ENCODE data around the gene SH3TC1. TPM values are rescaled to one million over a fixed set of nuclear protein-coding genes. Genes with fewer than 3 reads are reported as not detected.

Gene SH3TC1
- polyA plus RNA-seq, 1 donor (not counting 4 experiments of a cell fraction or from before 2014, with no cell fraction given), result 12.3 TPM

DNA sequence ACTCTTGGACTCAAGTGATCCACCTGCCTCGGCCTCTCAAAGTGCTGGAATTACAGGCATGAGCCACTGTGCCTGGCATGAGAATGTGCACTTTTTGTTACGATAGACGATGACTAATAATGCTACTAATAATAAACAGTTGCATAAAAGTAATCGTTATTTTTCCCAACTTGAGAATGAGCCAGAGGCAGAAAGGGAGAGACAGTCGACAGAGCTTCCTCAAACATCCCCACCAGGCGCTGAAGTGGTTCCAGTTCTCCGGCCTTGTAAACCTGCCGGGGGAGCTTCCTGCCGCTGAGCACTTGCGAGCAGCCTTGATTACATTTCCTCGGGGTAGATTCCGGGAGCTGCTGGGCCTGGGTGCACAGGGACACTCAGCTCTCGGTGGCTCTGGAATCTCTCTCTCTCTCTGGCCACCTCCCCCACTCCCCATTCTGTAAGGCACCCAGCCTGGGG lies 61.6 kb downstream of the SH3TC1 start:
- Histone ChIP-seq H3K4me2 (ENCODE audit: control insufficient read depth, extremely low read depth, insufficient read depth, low read depth, low read length) (no peak overlapping the region), H3K9ac (ENCODE audit: control insufficient read depth, extremely low read depth, insufficient read depth, low read length) (no peak overlapping the region), H3K9me1 (ENCODE audit: control insufficient read depth, extremely low read depth, insufficient read depth, low read length) (no peaks in the 10 kb centered on the region), H4K20me1 (ENCODE audit: control insufficient read depth, extremely low read depth, insufficient read depth, low read length) (no peaks in the 10 kb centered on the region), H3K79me2 (ENCODE audit: control insufficient read depth, insufficient read depth, low read length) (no peaks in the 10 kb centered on the region), H2AFZ (ENCODE audit: control insufficient read depth, low read length) (no peak overlapping the region), H3K4me1 (ENCODE audit: control insufficient read depth, extremely low read depth, insufficient read depth, low read length) (no peaks in the 10 kb centered on the region), H3K27ac (ENCODE audit: control insufficient read depth, insufficient read depth, low read length) (no peak overlapping the region), H3K36me3 (ENCODE audit: control insufficient read depth in 2 of 2, extremely low read depth in 1 of 2, insufficient read depth in 2 of 2, low read length in 2 of 2) (no peaks in the 10 kb centered on the region), H3K9me3 (ENCODE audit: control insufficient read depth, low read depth, low read length) (no peaks in the 10 kb centered on the region), H3K4me3 (ENCODE audit: control insufficient read depth in 2 of 3, extremely low read depth in 1 of 3, insufficient read depth in 2 of 3, low read depth in 1 of 3, low read length in 3 of 3) (no peak overlapping the region), H3K27me3 (ENCODE audit: control insufficient read depth, extremely low read depth, insufficient read depth, low read length) (peaks cover 7% of the 10 kb centered on the region)
- no peak for DNase-seq (ENCODE audit: low read depth, low spot score)
- dilution Hi-C loops (cut with MboI; ENCODE audit: extremely low pct_ligation_motif_present, low sequenced_read_pairs), result loop anchor here (25.0 kb wide), 1 partner anchor 152 kb away; no protein-coding TSS in a partner anchor
- TF ChIP-seq CTCF (optimal IDR thresholded peaks at IDR 0.05 in 1 of 3, IDR thresholded peaks at IDR 0.05 in 1 of 3, conservative IDR thresholded peaks at IDR 0.05 in 1 of 3; ENCODE audit: extremely low read depth in 1 of 3, insufficient read depth in 2 of 3, low read length in 3 of 3), result no peak
- no peak for TF ChIP-seq EZH2 (IDR thresholded peaks at IDR 0.05; ENCODE audit: low read length)
- no peak for FAIRE-seq

GRCh38 chr4:8261851-8262535 lies 62.9 kb downstream of the SH3TC1 start:
- Histone ChIP-seq H3K9me3 (ENCODE audit: control insufficient read depth, low read depth, low read length) (no peaks in the 10 kb centered on the region), H3K9ac (ENCODE audit: control insufficient read depth, extremely low read depth, insufficient read depth, low read length) (no peak overlapping the region), H3K9me1 (ENCODE audit: control insufficient read depth, extremely low read depth, insufficient read depth, low read length) (no peaks in the 10 kb centered on the region), H2AFZ (ENCODE audit: control insufficient read depth, low read length) (no peak overlapping the region), H4K20me1 (ENCODE audit: control insufficient read depth, extremely low read depth, insufficient read depth, low read length) (no peaks in the 10 kb centered on the region), H3K79me2 (ENCODE audit: control insufficient read depth, insufficient read depth, low read length) (no peaks in the 10 kb centered on the region), H3K27ac (ENCODE audit: control insufficient read depth, insufficient read depth, low read length) (no peak overlapping the region), H3K4me1 (ENCODE audit: control insufficient read depth, extremely low read depth, insufficient read depth, low read length) (no peaks in the 10 kb centered on the region), H3K4me2 (ENCODE audit: control insufficient read depth, extremely low read depth, insufficient read depth, low read depth, low read length) (no peak overlapping the region), H3K27me3 (ENCODE audit: control insufficient read depth, extremely low read depth, insufficient read depth, low read length) (peaks cover 7% of the 10 kb centered on the region), H3K4me3 (ENCODE audit: control insufficient read depth in 2 of 3, extremely low read depth in 1 of 3, insufficient read depth in 2 of 3, low read depth in 1 of 3, low read length in 3 of 3) (no peak overlapping the region), H3K36me3 (ENCODE audit: control insufficient read depth in 2 of 2, extremely low read depth in 1 of 2, insufficient read depth in 2 of 2, low read length in 2 of 2) (no peaks in the 10 kb centered on the region)
- dilution Hi-C loops (cut with MboI; ENCODE audit: extremely low pct_ligation_motif_present, low sequenced_read_pairs), result loop anchor here (25.0 kb wide), 1 partner anchor 150 kb away; no protein-coding TSS in a partner anchor
- FAIRE-seq, result no peak
- no peak for DNase-seq (ENCODE audit: low read depth, low spot score)
- TF ChIP-seq CTCF (optimal IDR thresholded peaks at IDR 0.05 in 1 of 3, IDR thresholded peaks at IDR 0.05 in 1 of 3, conservative IDR thresholded peaks at IDR 0.05 in 1 of 3; ENCODE audit: extremely low read depth in 1 of 3, insufficient read depth in 2 of 3, low read length in 3 of 3) (no peak), EZH2 (IDR thresholded peaks at IDR 0.05; ENCODE audit: low read length) (no peak)

Data from keratinocyte (primary cell).